Skeletal muscle tissue (tissue), 4 donors: ENCODE measurements around the gene PPP1CC. TPM values are rescaled to one million over a fixed set of nuclear protein-coding genes. Genes with fewer than 3 reads are reported as not detected.

Source experiments
- H3K27ac ChIP-seq: one replicate; pipeline ENCODE4 v1.7.0; 2013; ENCODE audit warnings: mild to moderate bottlenecking, low read depth, low read length, inconsistent platforms
- H3K27me3 ChIP-seq, 3 donors: one replicate each; pipeline ENCODE4 v1.7.0; 2013; ENCODE audit warnings: low read length in 3 of 3; ENCODE audit not compliant: control insufficient read depth in 3 of 3, insufficient read depth in 3 of 3
- H3K36me3 ChIP-seq, 3 donors: one replicate each; pipeline ENCODE4 v1.7.0; 2013; ENCODE audit warnings: low read length in 3 of 3; ENCODE audit not compliant: control insufficient read depth in 3 of 3, insufficient read depth in 3 of 3
- H3K4me1 ChIP-seq, 3 donors: one replicate each; pipeline ENCODE4 v1.7.0; 2013; ENCODE audit warnings: low read length in 3 of 3, mild to moderate bottlenecking in 3 of 3; ENCODE audit not compliant: control insufficient read depth in 3 of 3, insufficient read depth in 3 of 3
- H3K4me3 ChIP-seq, 3 donors: one replicate each; pipeline ENCODE4 v1.7.0; 2013; ENCODE audit warnings: low read length in 3 of 3
- H3K9ac ChIP-seq, 3 donors: one replicate each; pipeline ENCODE4 v1.7.0; 2013; ENCODE audit warnings: low read length in 3 of 3, mild to moderate bottlenecking in 3 of 3, moderate library complexity in 2 of 3, low read depth in 1 of 3
- H3K9me3 ChIP-seq, 3 donors: one replicate each; pipeline ENCODE4 v1.7.0; 2013; ENCODE audit warnings: low read length in 3 of 3; ENCODE audit not compliant: control insufficient read depth in 3 of 3
- total RNA-seq: library from RNA; depleted of rRNA; stranded (reverse); fragments of >200 nt; gene quantifications from one replicate; pipeline ENCODE4 v1.2.3, GENCODE V29; 2014
- donor health status: Osteomylitis.

The PPP1CC gene
- total RNA-seq, 1 donor from 2014 or later: 103 TPM

DNA sequence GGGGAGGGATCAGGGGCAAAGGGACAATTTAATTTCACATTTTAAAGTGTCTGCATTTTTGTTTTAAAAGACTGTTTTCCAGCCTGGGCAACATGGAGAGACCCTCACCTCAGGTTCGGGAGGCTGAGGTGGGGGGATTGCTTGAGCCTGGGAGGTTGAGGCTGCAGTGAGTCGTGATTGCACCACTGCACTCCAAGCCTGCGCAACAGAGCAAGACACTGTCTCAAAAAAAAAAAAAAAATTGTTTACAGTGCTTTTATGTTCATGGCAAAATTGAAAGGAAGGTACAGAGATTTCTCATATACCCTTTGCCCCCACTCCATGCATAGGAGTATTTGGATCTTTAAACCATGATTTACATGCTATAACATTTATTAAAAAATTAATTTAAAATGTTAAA is 37.4 kb downstream of the PPP1CC start:
- Histone ChIP-seq H3K4me3 (no peak overlapping the region), H3K9ac (no peak overlapping the region), H3K4me1 (no peaks in the 10 kb centered on the region), H3K36me3 (no peaks in the 10 kb centered on the region), H3K27me3 (no peaks in the 10 kb centered on the region), H3K9me3 (no peaks in the 10 kb centered on the region), H3K27ac (no peak overlapping the region)

DNA sequence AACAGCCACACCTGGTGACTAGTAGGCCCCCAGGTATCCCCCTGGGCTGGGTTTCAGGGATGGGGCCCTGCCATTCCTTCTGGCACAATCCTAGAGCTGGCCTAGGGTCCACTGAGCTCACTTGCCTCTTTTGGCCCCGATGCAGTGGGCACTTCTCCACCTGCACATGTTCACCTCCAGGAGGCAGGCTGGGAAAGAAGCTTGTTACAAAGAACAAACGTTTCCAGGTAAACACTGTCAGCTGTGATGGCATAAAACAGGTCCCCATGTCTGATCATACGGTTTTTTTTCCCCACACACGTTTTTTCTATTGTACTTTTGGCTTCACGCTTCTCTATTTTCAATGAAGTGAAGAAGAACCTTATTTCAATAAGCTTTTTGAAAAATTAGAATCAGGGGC is 37.9 kb downstream of the PPP1CC start:
- no peaks in the 10 kb centered on the region for H3K27me3 ChIP-seq
- H3K4me3 ChIP-seq: no peak overlapping the region
- H3K27ac ChIP-seq: no peak overlapping the region
- H3K36me3 ChIP-seq: no peaks in the 10 kb centered on the region
- H3K9ac ChIP-seq: no peak overlapping the region
- H3K9me3 ChIP-seq: no peaks in the 10 kb centered on the region
- H3K4me1 ChIP-seq: no peaks in the 10 kb centered on the region

DNA sequence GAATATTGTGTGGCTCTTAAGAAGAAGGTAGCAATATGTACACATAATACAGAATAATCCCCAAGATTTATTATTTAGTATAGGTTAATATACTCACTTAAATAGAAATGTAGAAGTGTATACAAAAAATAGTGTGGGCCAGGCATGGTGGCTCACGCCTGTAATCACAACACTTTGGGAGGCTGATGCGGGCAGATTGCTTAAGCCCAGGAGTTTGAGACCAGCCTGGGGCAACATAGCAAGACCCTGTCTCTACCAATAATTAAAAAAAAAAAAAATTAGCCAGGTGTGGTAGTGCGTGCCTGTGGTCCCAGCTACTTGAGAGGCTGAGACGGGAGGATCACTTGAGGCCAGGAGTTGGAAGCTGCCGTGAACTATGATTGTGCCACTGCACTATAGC is 38.5 kb downstream of the PPP1CC start:
- Histone ChIP-seq H3K9me3 (no peaks in the 10 kb centered on the region), H3K4me1 (peaks cover 0 to 3% (median 2%) of the 10 kb centered on the region in 3 donors), H3K27ac (no peak overlapping the region), H3K27me3 (no peaks in the 10 kb centered on the region), H3K36me3 (no peaks in the 10 kb centered on the region), H3K4me3 (no peak overlapping the region), H3K9ac (no peak overlapping the region)

DNA sequence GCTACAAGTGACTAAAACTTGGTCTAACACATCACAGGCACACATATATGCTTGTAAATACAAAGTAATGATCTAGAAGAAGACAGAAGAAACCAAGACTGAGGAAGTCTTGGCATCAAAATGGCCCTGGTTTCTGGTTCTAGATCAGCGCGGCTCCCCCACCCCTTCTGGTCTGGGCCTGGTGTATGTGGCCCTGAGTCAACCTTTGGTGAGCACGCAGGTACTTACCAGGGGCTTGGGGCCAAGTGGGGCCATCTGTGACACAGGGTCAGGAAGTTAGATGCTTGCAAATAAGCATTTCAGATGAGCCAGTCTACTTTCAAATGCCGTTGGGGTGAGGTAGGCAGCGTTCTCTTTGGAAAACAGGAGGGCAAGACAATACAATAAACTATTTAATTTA is 40.6 kb downstream of the PPP1CC start:
- H3K36me3 ChIP-seq: no peaks in the 10 kb centered on the region
- H3K9ac ChIP-seq: no peak overlapping the region
- no peaks in the 10 kb centered on the region for H3K9me3 ChIP-seq
- H3K4me3 ChIP-seq: no peak overlapping the region
- H3K27me3 ChIP-seq: no peaks in the 10 kb centered on the region
- peaks cover 10 to 15% (median 11%) of the 10 kb centered on the region in 3 donors for H3K4me1 ChIP-seq
- no peak overlapping the region for H3K27ac ChIP-seq

DNA sequence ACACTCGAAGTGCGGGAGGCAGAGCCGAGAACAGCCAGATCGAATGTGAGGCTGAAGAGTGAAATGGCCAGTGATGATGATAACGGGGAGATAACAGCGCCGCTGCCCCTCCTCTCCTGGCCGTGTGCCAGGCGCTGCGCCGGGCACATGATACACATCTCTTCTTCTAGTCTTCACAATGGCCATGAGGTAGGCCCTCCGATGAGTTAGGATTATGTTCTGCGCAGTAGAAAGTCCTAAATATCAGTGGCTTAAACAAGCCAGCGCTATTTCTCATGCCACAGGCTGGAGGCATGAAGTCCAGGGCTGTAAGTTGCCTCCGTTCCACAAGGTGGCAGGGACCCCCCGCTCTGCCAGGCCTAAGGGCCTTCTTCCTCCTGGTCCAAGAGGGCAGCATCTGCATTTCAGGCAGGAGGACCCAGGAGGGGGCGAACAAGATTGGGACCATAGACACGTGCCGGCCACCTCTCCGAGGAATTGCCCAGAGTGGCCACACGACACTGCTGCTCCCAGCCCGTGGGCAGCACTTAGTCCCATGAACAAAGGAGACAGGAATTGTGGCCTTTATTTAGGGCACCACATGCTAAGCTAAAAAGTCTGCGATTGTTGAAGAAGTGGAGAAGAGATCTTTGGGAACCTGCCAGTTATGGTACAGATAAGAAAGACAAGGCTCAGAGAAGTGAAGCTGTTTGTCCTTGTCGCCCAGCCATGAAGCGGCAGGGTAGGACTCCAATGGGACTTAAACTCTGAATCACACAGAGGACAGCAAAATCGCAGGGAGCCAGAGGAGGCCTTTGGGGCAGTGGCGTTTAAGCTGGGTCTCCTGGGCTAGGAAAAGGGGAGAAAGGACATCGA is 42.9 kb downstream of the PPP1CC start:
- Histone ChIP-seq H3K27ac (no peak overlapping the region), H3K9me3 (no peaks in the 10 kb centered on the region), H3K4me3 (no peak overlapping the region), H3K4me1 (peaks cover 10 to 15% (median 11%) of the 10 kb centered on the region in 3 donors), H3K9ac (no peak overlapping the region), H3K27me3 (no peaks in the 10 kb centered on the region), H3K36me3 (no peaks in the 10 kb centered on the region)

DNA sequence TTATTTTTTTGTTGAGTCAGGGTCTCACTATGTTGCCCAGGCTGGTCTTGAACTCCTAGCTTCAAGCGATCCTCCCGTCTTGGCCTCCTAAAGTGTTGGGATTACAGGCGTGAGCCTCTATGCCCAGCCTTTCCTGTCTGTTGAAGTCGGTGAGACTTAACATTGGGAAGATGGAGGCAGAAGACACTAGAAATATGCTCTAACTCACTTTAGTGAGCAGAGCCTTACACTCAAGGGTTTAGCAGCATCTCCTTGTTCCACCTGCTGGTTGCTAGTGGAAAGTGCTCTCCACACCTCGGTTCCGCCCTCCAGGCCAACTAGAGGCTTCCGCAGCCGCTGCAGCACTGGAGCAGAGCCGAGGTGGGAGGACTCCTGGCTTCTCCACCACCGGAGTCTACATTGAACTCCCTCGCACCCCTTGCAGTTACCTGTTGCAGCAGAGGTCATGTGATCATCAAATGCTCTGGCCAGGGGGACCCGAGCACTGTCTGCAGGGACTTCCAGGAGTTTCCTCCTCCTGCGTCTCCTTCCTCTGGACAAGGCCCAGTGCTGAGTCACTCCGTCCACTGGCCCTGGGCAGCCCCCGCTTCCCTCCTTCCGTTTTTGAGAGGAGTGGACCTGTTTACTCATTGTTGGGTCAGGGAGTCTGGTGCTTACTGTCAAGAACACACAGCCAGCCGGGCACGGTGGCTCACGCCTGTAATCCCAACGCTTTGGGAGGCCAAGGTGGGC is 44.4 kb downstream of the PPP1CC start:
- Histone ChIP-seq H3K4me1 (peaks cover 11 to 15% (median 13%) of the 10 kb centered on the region in 3 donors), H3K27me3 (no peaks in the 10 kb centered on the region), H3K9me3 (no peaks in the 10 kb centered on the region), H3K4me3 (peak overlapping the region; percentile 59 to 72 (median 62)), H3K36me3 (no peaks in the 10 kb centered on the region), H3K27ac (peak overlapping the region; percentile 28), H3K9ac (peak overlapping the region in 2 of 3 donors; percentile 40 to 64)

DNA sequence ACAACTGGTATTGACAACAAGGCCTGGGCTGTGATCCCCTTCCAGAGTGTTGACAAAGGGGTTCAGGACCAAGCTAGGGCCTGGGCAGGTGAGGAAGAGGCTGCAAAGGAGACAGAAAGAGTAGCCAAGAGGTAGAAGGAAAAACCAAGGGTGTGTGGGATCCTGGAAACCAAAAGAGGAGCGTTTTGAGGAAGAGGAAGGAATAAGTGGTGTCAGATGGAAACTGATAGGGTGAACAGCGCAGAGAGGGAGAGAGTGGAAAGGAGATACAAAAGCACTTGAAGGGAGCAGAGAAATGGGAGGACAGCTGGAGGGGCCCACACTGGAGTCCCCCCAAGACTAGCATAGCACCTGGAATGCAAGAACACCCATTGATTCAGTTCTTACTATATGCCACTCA is 45.5 kb downstream of the PPP1CC start:
- no peaks in the 10 kb centered on the region for H3K9me3 ChIP-seq
- no peak overlapping the region for H3K9ac ChIP-seq
- H3K36me3 ChIP-seq: no peaks in the 10 kb centered on the region
- H3K27me3 ChIP-seq: no peaks in the 10 kb centered on the region
- no peak overlapping the region for H3K4me3 ChIP-seq
- H3K27ac ChIP-seq: no peak overlapping the region
- H3K4me1 ChIP-seq: peaks cover 11 to 15% (median 13%) of the 10 kb centered on the region in 3 donors

DNA sequence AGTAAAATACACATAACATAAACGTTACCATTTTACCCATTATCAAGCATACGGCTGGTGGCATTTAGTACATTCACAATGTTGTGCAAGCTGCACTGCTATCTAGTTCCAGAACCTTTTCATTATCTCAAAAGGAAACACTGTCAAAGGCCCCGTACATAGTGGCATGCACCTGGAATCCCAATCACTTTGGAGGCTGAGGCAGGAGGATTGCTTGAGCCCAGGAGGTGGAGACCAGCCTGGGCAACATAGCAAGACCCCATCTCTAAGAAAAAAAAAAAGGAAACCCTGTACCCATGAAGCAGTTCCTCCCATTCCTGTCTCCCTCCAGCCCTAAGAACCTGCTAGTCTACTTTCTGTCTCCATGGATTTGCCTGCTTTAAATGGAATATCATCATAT is 46.4 kb downstream of the PPP1CC start:
- Histone ChIP-seq H3K27ac (no peak overlapping the region), H3K4me1 (peaks cover 11 to 15% (median 13%) of the 10 kb centered on the region in 3 donors), H3K9me3 (no peaks in the 10 kb centered on the region), H3K4me3 (no peak overlapping the region), H3K36me3 (no peaks in the 10 kb centered on the region), H3K9ac (no peak overlapping the region), H3K27me3 (no peaks in the 10 kb centered on the region)

DNA sequence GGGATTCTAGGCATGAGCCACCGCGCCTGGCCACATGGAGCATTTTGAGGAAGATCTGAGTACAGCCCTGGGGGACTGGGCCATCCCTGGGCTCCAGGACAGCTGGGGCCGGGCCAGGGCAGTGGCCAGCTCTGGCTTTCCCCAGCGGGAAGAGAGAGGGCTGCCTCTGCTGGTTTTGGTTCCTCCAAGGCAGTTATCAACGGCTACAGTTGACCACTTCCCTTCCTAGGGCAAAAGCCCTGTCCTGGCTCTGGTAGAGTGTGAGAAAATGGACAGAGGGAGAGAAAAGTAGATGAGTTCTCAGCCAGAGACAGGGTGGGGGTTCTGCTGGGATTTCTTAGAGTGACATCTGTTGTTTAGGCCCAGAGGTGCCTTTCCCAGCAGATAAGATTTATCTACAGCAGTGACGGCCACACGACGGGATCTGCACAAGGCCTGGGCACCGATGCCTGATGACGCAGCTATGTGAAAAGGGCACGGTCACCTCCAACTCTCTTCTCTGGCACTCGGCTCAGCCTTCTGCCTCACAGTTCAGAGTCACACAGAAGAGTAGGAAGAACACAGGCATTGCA is 48.3 kb downstream of the PPP1CC start:
- H3K4me1 ChIP-seq: peaks cover 12 to 22% (median 20%) of the 10 kb centered on the region in 3 donors
- H3K27me3 ChIP-seq: no peaks in the 10 kb centered on the region
- H3K4me3 ChIP-seq: no peak overlapping the region
- H3K27ac ChIP-seq: peak overlapping the region; percentile 36
- no peaks in the 10 kb centered on the region for H3K36me3 ChIP-seq
- H3K9me3 ChIP-seq: no peaks in the 10 kb centered on the region
- no peak overlapping the region for H3K9ac ChIP-seq

DNA sequence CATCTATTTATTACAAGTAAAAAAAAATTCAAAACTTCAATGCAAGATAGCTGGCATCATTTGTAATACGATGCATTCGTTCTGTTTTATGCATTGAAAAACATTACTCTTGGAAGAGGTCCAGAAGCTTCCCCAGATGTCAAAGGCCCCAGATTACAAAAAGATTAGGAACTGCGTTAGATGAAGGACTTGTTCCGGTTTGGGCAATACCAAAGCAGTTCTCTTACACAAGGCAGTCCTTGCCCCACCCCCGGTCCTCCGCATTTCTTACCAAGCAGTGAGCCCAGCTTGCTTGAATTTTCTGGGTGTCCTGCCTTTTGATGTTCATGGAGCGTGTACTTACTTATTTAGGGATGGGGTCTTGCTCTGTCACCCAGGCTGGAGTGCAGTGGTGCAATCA is 49.0 kb downstream of the PPP1CC start:
- Histone ChIP-seq H3K27ac (peak overlapping the region; percentile 36), H3K4me1 (peaks cover 10 to 18% (median 16%) of the 10 kb centered on the region in 3 donors), H3K9me3 (no peaks in the 10 kb centered on the region), H3K36me3 (no peaks in the 10 kb centered on the region), H3K27me3 (no peaks in the 10 kb centered on the region), H3K4me3 (no peak overlapping the region), H3K9ac (no peak overlapping the region)
